ENCODE results near the gene TMEM89.

TMEM89 gene

GRCh38 chr3:48661501-48662144, 40.1 kb upstream of the TMEM89 start:
- DNase-seq (ENCODE audit: low read depth), result peak; percentile 70
- peak overlapping the region; percentile 47; the same call in 1 of the 2 replicates for H3K4me3 ChIP-seq (ENCODE audit: low read depth, low read length)

GRCh38 chr3:48660800-48661400, 39.3 kb upstream of the TMEM89 start:
- no peak for TF ChIP-seq CTCF (IDR thresholded peaks at IDR 0.05; ENCODE audit: insufficient read depth, low read depth, low read length, missing control alignments)
- no peak for DNase-seq (ENCODE audit: low read depth)
- no peak overlapping the region for H3K4me3 ChIP-seq (ENCODE audit: low read depth, low read length)

More at GRCh38 chr3:48661501-48662144, 40.1 kb upstream of the TMEM89 start:
- TF ChIP-seq CTCF (IDR thresholded peaks at IDR 0.05; ENCODE audit: insufficient read depth, low read depth, low read length, missing control alignments), result no peak

- peak overlapping the region; percentile 64 for H3K4me3 ChIP-seq (ENCODE audit: low read depth, low read length)
- DNase-seq (ENCODE audit: low read depth), result peak; percentile 82
- TF ChIP-seq CTCF (IDR thresholded peaks at IDR 0.05; ENCODE audit: insufficient read depth, low read depth, low read length, missing control alignments), result no peak
These were observed 35.3 kb upstream of the TMEM89 start for GRCh38 chr3:48656841-48657281.

- DNase-seq (ENCODE audit: low read depth), result peak; percentile 92
- peak; percentile 84 for TF ChIP-seq CTCF (IDR thresholded peaks at IDR 0.05; ENCODE audit: insufficient read depth, low read depth, low read length, missing control alignments)
- H3K4me3 ChIP-seq (ENCODE audit: low read depth, low read length), result peak overlapping the region; percentile 64
These were observed 34.7 kb upstream of the TMEM89 start for GRCh38 chr3:48656061-48656840.

GRCh38 chr3:48655606-48656005, 34.0 kb upstream of the TMEM89 start:
- no peak for TF ChIP-seq CTCF (IDR thresholded peaks at IDR 0.05; ENCODE audit: insufficient read depth, low read depth, low read length, missing control alignments)
- DNase-seq (ENCODE audit: low read depth), result peak; percentile 67
- H3K4me3 ChIP-seq (ENCODE audit: low read depth, low read length), result peak overlapping the region; percentile 64

- peak overlapping the region; percentile 64 for H3K4me3 ChIP-seq (ENCODE audit: low read depth, low read length)
- TF ChIP-seq CTCF (IDR thresholded peaks at IDR 0.05; ENCODE audit: insufficient read depth, low read depth, low read length, missing control alignments), result no peak
- DNase-seq (ENCODE audit: low read depth), result no peak
These were observed 33.5 kb upstream of the TMEM89 start for GRCh38 chr3:48655063-48655462.
